ENCODE results near the gene CALML3. TPM values are rescaled to one million over a fixed set of nuclear protein-coding genes. Genes with fewer than 3 reads are reported as not detected.

Gene CALML3
- total and polyA plus RNA-seq, 10 of the 15 experiments (the other 5 are each of a cell fraction or from before 2014, with no cell fraction given) = not detected

DNA sequence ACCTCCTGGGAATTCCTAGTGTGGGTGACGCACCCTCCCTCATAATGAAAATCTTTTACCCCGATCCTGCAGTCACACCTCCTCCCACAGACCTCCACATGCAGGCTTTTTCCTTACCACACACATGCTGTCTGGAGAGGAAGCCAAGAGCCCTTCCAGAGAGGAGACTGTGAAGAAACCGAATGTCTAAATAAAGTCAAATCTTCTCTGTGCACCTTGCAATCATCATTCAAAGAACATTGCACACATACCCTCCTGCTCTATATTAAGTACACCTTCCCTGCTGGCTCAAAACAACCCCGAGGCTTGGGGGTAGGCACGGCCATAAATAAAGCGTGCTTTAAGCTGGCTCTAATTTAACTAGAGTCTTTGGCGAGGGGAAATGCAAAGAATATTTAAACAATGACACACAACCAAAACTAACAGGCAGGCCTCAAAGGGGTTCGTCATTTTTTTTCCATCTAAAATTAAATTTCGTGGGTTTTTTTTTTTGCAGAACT, 34.9 kb downstream of the CALML3 start:
- 2% methylated on average over 9 of the region's 9 CpGs for WGBS (ENCODE audit: insufficient coverage, insufficient replicate concordance, low lambda C conversion rate, missing lambda C conversion rate)
- Histone ChIP-seq H4K20me1 (ENCODE audit: control insufficient read depth, insufficient read depth) (no peaks in the 10 kb centered on the region), H3K4me1 (ENCODE audit: control insufficient read depth, insufficient read depth, low read length) (no peaks in the 10 kb centered on the region), H2AFZ (ENCODE audit: control insufficient read depth, low read depth, low read length) (no peak overlapping the region), H3K36me3 (ENCODE audit: control insufficient read depth in 2 of 2, insufficient read depth in 2 of 2, low read length in 1 of 2) (no peaks in the 10 kb centered on the region), H3K27me3 (replicated peaks in 1 of 2; ENCODE audit: control insufficient read depth in 2 of 2, insufficient read depth in 2 of 2, low read length in 1 of 2) (peaks cover 7 to 8% of the 10 kb centered on the region in 2 experiments), H3K79me2 (ENCODE audit: control insufficient read depth, insufficient read depth, low read length) (no peaks in the 10 kb centered on the region), H3K27ac (ENCODE audit: control insufficient read depth, insufficient read depth) (no peak overlapping the region), H3K9me3 (replicated peaks; ENCODE audit: control insufficient read depth, insufficient read depth, low read length) (no peaks in the 10 kb centered on the region), H3K4me2 (ENCODE audit: control insufficient read depth, insufficient read depth) (no peak overlapping the region), H3K9ac (ENCODE audit: control insufficient read depth, insufficient read depth, low read length) (no peak overlapping the region), H3K4me3 (no peak overlapping the region)
- no peak for FAIRE-seq
- DNase-seq (ENCODE audit: low read depth, low spot score) = no peak
- no peak for ATAC-seq
- ChIA-PET POLR2A (no interaction called here), SMC1A (ENCODE audit: uncharacterized antibody, unreplicated experiment) (no interaction called here), CTCF (interaction anchor here (1.3 kb wide), 1 partner anchor 117 kb away, joined by 3 read pairs; no protein-coding TSS in a partner anchor), RAD21 (ENCODE audit: unreplicated experiment) (interaction anchor here (0.6 kb wide), 1 partner anchor 24 kb away, joined by 3 read pairs; no protein-coding TSS in a partner anchor)
- intact Hi-C loops (cut with micrococcal nuclease; ENCODE audit: unreplicated experiment) (no loop called here), in situ Hi-C loops (cut with MboI) (no loop called here)
- no TSS peak for BruUV-seq (replicated peaks)
- TF ChIP-seq MYC (IDR thresholded peaks at IDR 0.05; ENCODE audit: insufficient read depth, insufficient read length, insufficient replicate concordance, low read length, severe bottlenecking) (no peak), FOS (IDR thresholded peaks at IDR 0.05; ENCODE audit: borderline replicate concordance, extremely low read depth, insufficient read length) (no peak), CEBPB (IDR thresholded peaks at IDR 0.05; ENCODE audit: borderline replicate concordance in 1 of 2, low read depth in 2 of 2, low read length in 2 of 2) (no peak), MEF2A (IDR thresholded peaks at IDR 0.05; ENCODE audit: insufficient read depth, low read depth, low read length) (no peak), SMC3 (IDR thresholded peaks at IDR 0.05; ENCODE audit: borderline replicate concordance, low read length) (no peak), REST (IDR thresholded peaks at IDR 0.05; ENCODE audit: low read depth, low read length) (no peak), MTA2 (IDR thresholded peaks at IDR 0.05; ENCODE audit: low read depth) (no peak), SPI1 (IDR thresholded peaks at IDR 0.05; ENCODE audit: borderline replicate concordance, insufficient read depth, low read depth, low read length) (no peak), WRNIP1 (IDR thresholded peaks at IDR 0.05; ENCODE audit: borderline replicate concordance, low read depth, low read length) (no peak), SIN3A (IDR thresholded peaks at IDR 0.05; ENCODE audit: low read depth, low read length) (no peak), ATF7 (IDR thresholded peaks at IDR 0.05; ENCODE audit: low read depth) (no peak), NR2C1 (IDR thresholded peaks at IDR 0.05) (no peak), NFYB (IDR thresholded peaks at IDR 0.05; ENCODE audit: insufficient read depth, low read depth, low read length) (no peak)
- TF ChIP-seq, protein P1, sequence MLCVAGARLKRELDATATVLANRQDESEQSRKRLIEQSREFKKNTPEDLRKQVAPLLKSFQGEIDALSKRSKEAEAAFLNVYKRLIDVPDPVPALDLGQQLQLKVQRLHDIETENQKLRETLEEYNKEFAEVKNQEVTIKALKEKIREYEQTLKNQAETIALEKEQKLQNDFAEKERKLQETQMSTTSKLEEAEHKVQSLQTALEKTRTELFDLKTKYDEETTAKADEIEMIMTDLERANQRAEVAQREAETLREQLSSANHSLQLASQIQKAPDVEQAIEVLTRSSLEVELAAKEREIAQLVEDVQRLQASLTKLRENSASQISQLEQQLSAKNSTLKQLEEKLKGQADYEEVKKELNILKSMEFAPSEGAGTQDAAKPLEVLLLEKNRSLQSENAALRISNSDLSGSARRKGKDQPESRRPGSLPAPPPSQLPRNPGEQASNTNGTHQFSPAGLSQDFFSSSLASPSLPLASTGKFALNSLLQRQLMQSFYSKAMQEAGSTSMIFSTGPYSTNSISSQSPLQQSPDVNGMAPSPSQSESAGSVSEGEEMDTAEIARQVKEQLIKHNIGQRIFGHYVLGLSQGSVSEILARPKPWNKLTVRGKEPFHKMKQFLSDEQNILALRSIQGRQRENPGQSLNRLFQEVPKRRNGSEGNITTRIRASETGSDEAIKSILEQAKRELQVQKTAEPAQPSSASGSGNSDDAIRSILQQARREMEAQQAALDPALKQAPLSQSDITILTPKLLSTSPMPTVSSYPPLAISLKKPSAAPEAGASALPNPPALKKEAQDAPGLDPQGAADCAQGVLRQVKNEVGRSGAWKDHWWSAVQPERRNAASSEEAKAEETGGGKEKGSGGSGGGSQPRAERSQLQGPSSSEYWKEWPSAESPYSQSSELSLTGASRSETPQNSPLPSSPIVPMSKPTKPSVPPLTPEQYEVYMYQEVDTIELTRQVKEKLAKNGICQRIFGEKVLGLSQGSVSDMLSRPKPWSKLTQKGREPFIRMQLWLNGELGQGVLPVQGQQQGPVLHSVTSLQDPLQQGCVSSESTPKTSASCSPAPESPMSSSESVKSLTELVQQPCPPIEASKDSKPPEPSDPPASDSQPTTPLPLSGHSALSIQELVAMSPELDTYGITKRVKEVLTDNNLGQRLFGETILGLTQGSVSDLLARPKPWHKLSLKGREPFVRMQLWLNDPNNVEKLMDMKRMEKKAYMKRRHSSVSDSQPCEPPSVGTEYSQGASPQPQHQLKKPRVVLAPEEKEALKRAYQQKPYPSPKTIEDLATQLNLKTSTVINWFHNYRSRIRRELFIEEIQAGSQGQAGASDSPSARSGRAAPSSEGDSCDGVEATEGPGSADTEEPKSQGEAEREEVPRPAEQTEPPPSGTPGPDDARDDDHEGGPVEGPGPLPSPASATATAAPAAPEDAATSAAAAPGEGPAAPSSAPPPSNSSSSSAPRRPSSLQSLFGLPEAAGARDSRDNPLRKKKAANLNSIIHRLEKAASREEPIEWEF (IDR thresholded peaks at IDR 0.05; ENCODE audit: insufficient replicate concordance, low read depth, low read length) = no peak
- TF ChIP-seq, protein P2, sequence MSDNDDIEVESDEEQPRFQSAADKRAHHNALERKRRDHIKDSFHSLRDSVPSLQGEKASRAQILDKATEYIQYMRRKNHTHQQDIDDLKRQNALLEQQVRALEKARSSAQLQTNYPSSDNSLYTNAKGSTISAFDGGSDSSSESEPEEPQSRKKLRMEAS (IDR thresholded peaks at IDR 0.05; ENCODE audit: low read depth, low read length) = no peak

Data from GM12878 (cell line).